Uterus (tissue), 2 donors: ENCODE results near the gene ASB10.

Experiments
- POLR2A ChIP-seq, 2 donors: fragments of 450-650 bp; IDR thresholded peaks; one replicate each; pipeline ENCODE4 v1.6.1; 2016; ENCODE audit warnings: antibody characterized with exemption in 2 of 2, mild to moderate bottlenecking in 1 of 2, moderate library complexity in 1 of 2
- TF ChIP-seq, protein P1 (sequence below), 4 experiments: fragments of 200-600 bp in 2 of 4; fragments of 450-650 bp in 2 of 4; sonication (generic) in 2 of 4; IDR thresholded peaks; one replicate each; pipeline ENCODE4 v1.5.1; 2016 to 2019; ENCODE audit warnings: antibody characterized with exemption in 4 of 4, mild to moderate bottlenecking in 2 of 4, moderate library complexity in 1 of 4

DNA sequence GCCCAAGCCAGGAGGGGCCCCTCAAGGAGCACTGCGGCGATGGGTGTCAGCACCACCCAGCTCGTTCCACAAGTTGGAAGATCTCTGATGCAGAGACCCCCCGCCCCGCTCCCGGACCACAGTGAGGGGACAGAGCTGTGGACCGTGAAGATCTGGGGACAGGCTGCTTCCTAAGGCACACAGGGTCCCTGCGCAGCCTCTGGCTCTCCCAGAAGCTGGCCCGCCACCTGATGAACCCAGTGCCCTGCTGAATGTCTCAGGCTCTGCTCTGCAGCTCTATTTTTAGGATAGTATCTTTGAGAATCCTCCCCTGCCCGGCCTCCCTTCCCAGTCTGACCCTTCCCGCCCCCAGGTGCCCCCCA lies 49.3 kb downstream of the ASB10 start:
- TF ChIP-seq, protein P1, sequence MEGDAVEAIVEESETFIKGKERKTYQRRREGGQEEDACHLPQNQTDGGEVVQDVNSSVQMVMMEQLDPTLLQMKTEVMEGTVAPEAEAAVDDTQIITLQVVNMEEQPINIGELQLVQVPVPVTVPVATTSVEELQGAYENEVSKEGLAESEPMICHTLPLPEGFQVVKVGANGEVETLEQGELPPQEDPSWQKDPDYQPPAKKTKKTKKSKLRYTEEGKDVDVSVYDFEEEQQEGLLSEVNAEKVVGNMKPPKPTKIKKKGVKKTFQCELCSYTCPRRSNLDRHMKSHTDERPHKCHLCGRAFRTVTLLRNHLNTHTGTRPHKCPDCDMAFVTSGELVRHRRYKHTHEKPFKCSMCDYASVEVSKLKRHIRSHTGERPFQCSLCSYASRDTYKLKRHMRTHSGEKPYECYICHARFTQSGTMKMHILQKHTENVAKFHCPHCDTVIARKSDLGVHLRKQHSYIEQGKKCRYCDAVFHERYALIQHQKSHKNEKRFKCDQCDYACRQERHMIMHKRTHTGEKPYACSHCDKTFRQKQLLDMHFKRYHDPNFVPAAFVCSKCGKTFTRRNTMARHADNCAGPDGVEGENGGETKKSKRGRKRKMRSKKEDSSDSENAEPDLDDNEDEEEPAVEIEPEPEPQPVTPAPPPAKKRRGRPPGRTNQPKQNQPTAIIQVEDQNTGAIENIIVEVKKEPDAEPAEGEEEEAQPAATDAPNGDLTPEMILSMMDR (IDR thresholded peaks at IDR 0.05) = no peak
- TF ChIP-seq POLR2A (IDR thresholded peaks at IDR 0.05) = no peak
